GM13977 (cell line): ENCODE results near the gene CS.

Experiments used
- DNase-seq: peaks from one replicate; pipeline ENCODE4 v3.0.0; 2012; ENCODE audit warnings: low spot score
- CTCF ChIP-seq: IDR thresholded peaks from 2 replicates; pipeline ENCODE4 v1.5.1; 2012; ENCODE audit warnings: mild to moderate bottlenecking, control low read depth; ENCODE audit not compliant: insufficient read depth; ENCODE audit errors: extremely low read depth, missing control alignments
- in situ Hi-C: fragments of 300-500 bp; cut with MboI; formaldehyde crosslinking; loops from one replicate; pipeline ENCODE4 v1.12.0; 2022; ENCODE audit warnings: low sequenced_read_pairs, low pct_unique_long_range_greater_than_20kb, mixed read lengths, inconsistent platforms; ENCODE audit not compliant: unreplicated experiment

Gene CS

GRCh38 chr12:56307221-56307965 lies 7.3 kb upstream of the CS start:
- no peak for DNase-seq
- in situ Hi-C loops = no loop called here
- TF ChIP-seq CTCF = no peak

DNA sequence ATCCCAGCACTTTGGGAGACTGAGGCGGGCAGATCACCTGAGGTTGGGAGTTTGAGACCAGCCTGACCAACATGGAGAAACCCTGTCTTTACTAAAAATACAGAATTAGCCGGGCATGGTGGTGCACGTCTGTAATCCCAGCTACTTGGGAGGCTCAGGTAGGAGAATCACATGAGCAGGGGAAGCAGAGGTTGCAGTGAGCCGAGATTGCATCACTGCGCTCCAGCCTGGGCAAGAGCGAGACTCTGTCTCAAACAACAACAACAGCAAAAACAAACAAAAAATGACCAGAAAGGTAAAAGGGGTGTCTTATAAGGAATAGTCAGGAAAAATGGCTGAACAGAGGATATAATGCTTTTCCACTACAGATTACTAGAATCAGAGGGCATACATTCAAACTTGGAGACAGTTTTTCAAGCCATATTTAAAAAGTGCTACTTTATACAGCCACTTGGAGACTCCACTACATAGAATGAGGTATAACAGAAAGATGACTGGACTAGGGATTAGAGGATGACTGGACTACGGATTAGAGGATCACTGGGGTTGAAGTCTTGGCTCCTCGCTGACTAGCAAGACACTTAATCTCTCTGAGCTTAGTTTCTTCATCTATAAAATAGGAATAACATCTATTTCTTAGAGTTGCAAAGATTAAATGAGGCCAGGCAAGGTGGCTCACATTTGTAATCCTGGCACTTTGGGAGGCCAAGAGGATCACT lies 4.9 kb upstream of the CS start:
- TF ChIP-seq CTCF = no peak
- DNase-seq = no peak
- in situ Hi-C loops = no loop called here

- no peak for DNase-seq
- in situ Hi-C loops = no loop called here
- no peak for TF ChIP-seq CTCF
Observed at GRCh38 chr12:56304276-56304675, 4.1 kb upstream of the CS start.

DNA sequence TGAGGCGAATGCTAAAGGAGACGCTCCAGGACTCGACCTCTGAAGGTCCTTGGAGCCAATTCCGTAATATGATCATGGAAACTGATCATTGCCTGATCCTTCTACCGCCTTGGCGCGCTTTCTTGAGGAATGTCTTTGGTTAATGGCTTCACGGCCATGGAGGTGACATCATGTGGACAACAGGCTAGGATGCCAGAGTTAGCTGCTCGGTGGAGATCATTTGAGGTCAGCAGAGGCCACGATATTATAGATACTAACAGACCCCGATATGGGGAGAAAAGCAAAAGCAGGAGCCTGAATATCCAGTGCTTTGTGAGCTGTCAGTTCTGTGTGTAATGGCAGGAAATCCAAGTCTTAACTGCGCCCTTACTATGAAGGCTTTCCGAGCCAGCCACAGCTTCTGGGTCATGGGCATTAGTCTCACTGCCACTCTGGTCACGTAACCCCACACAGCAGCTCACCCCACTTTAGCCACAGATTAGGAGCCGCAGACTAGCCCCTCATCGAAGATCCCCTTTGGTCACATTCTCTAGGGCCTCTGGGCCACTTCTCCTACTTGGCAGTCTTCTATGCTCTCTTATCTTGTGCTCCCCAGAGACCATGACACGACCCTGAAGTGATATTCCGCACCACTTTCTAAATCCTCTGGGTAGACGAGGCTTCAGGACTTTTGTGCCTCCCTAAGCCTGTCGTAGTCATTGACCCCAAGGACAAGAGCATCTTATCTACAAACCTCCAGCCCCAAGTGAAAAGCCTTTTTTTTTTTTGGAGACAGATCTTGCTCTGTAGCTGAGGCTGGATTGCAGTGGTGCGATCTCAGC lies 724 bp upstream of the CS start:
- in situ Hi-C loops = no loop called here
- TF ChIP-seq CTCF = no peak
- no peak for DNase-seq

- in situ Hi-C loops = no loop called here
- no peak for DNase-seq
- no peak for TF ChIP-seq CTCF
Observed at GRCh38 chr12:56299308-56299852, 750 bp downstream of the CS start.

- DNase-seq = no peak
- in situ Hi-C loops = no loop called here
- TF ChIP-seq CTCF = no peak
Observed at GRCh38 chr12:56298828-56299227, 1.3 kb downstream of the CS start.
